Fibroblast of the aortic adventitia (primary cell): ENCODE data around the gene ZDHHC5. TPM values are rescaled to one million over a fixed set of nuclear protein-coding genes. Genes with fewer than 3 reads are reported as not detected.
A peak's percentile ranks its signal among the peaks of the same experiment; 100 is the strongest.

Experiments used
- DNase-seq: peaks from one replicate; pipeline ENCODE4 v3.0.0-alpha.2; 2010; ENCODE audit warnings: low read depth
- H3K4me3 ChIP-seq: 2 replicates; pipeline ENCODE4 v1.5.1; 2011; ENCODE audit warnings: low read depth, mild to moderate bottlenecking, control low read depth, low read length, moderate library complexity
- total RNA-seq: library from RNA; depleted of rRNA; stranded (reverse); fragments of >200 nt; gene quantifications from 2 replicates; pipeline ENCODE4 v1.2.3, GENCODE V29; 2012; ENCODE audit warnings: low replicate concordance
- TF ChIP-seq, protein P1 (sequence below): IDR thresholded peaks from 2 replicates; pipeline ENCODE4 v1.5.1; 2011; ENCODE audit warnings: mild to moderate bottlenecking, low read length, control low read depth, inconsistent platforms; ENCODE audit not compliant: insufficient read depth

Gene ZDHHC5
- total RNA-seq, 1 donor: 49.6 TPM

GRCh38 chr11:57626895-57627294 lies 41.0 kb upstream of the ZDHHC5 start:
- TF ChIP-seq, protein P1, sequence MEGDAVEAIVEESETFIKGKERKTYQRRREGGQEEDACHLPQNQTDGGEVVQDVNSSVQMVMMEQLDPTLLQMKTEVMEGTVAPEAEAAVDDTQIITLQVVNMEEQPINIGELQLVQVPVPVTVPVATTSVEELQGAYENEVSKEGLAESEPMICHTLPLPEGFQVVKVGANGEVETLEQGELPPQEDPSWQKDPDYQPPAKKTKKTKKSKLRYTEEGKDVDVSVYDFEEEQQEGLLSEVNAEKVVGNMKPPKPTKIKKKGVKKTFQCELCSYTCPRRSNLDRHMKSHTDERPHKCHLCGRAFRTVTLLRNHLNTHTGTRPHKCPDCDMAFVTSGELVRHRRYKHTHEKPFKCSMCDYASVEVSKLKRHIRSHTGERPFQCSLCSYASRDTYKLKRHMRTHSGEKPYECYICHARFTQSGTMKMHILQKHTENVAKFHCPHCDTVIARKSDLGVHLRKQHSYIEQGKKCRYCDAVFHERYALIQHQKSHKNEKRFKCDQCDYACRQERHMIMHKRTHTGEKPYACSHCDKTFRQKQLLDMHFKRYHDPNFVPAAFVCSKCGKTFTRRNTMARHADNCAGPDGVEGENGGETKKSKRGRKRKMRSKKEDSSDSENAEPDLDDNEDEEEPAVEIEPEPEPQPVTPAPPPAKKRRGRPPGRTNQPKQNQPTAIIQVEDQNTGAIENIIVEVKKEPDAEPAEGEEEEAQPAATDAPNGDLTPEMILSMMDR: no peak
- no peak for DNase-seq
- H3K4me3 ChIP-seq: no peak overlapping the region

DNA sequence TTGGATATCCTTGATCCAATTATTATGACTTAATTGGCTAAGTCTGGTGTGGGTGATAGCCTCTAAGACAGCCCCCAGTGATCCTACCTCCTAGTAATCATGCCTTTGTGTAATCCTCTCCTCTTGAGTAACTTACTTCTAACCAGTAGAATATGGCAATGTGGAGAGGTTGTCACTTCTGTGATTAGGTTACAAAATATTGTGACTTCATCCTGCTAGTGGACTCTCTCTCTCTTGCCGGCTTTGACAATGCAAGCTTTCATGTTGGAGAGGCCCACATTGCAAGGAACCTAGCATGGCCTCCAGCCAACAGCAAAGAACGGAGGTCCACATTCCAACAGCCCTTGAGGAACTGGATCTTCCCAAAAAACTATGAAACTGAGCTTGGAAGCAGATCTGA lies 37.7 kb upstream of the ZDHHC5 start:
- no peak for DNase-seq
- no peak overlapping the region for H3K4me3 ChIP-seq
- TF ChIP-seq, protein P1: no peak

DNA sequence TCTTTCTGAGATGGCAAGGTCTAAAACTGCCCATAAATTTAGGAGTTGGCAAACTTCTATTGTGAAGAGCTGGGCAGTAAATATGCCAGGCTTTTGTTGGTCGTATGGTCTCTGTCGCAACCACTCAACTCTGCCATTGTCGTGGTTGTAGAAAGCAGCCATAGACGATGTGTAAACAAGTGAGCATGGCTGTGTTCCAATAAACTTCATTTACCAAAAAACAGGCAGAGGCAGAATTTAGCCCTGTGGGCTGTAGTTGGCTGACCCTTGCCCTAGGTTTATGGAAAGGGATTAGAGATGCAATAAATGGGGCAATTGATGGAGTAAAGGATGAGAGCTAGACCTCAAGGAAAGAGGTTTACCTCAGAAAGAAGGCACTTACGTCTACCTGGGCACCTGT lies 35.8 kb upstream of the ZDHHC5 start:
- TF ChIP-seq, protein P1: no peak
- H3K4me3 ChIP-seq: no peak overlapping the region
- no peak for DNase-seq

GRCh38 chr11:57633394-57634070 lies 34.4 kb upstream of the ZDHHC5 start:
- H3K4me3 ChIP-seq: no peak overlapping the region
- TF ChIP-seq, protein P1: no peak
- DNase-seq: no peak

DNA sequence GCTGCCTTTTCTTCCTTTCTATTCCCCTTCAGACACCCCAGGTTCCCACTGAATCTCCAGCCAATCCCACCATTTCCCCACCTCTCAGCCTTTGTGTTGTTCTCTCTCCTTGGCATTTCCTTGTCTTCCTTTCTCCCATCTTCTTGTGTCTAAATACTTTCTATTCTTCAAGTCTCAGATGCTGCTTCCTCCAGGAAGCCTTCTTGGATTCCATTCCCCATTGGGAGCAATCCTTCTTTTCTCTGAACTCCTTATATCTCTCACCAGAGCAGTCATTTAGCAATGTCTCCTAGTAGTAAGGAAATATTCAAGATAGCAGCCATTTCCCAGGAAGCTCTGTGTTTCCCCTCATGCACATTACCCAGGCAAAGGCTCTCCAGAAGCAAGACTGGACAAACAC lies 33.6 kb upstream of the ZDHHC5 start:
- TF ChIP-seq, protein P1: no peak
- no peak for DNase-seq
- H3K4me3 ChIP-seq: no peak overlapping the region

GRCh38 chr11:57635246-57635645 lies 32.7 kb upstream of the ZDHHC5 start:
- TF ChIP-seq, protein P1: no peak
- DNase-seq: no peak
- no peak overlapping the region for H3K4me3 ChIP-seq

DNA sequence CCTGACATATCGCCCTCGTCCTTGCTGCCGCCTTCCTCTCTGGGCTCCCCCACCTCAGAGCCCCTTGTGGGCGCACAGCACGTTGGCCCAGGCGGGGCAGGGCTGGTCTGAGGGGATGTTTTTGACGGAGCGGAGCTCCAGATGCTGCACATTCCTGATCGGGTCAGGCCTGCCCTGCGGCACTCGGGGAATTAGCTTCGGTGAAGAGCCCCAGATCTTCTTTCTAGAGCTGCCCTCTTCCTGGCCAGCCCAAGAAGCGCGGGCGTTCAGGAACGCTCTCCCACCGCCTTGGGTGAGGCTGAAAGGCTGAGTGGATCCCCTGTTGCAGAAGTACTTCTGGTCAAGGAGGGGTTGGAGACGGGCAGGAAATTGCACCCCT lies 30.3 kb upstream of the ZDHHC5 start:
- peak overlapping the region; percentile 97 for H3K4me3 ChIP-seq
- TF ChIP-seq, protein P1: no peak
- DNase-seq: no peak
